ENCODE measurements around the gene GLIS1. TPM values are rescaled to one million over a fixed set of nuclear protein-coding genes. Genes with fewer than 3 reads are reported as not detected.

Gene GLIS1
- total RNA-seq, 1 experiment from 2014 or later = 0.39 TPM

GRCh38 chr1:53561503-53562105 lies 177.4 kb downstream of the GLIS1 start:
- Histone ChIP-seq H3K4me3 (replicated peaks in 1 of 2; ENCODE audit: low read depth in 1 of 2, low read length in 2 of 2) (no peak overlapping the region), H3K27me3 (ENCODE audit: insufficient read depth, low read length) (peaks cover 9% of the 10 kb centered on the region; the same call in 1 of the 2 replicates), H3K9me2 (ENCODE audit: insufficient read depth) (no peaks in the 10 kb centered on the region), H4K20me1 (ENCODE audit: insufficient read depth) (no peaks in the 10 kb centered on the region), H3K4me1 (ENCODE audit: control insufficient read depth in 1 of 2, insufficient read depth in 2 of 2, low read length in 2 of 2) (no peaks in the 10 kb centered on the region), H3K9me3 (ENCODE audit: control insufficient read depth in 1 of 2, insufficient read depth in 1 of 2, low read depth in 1 of 2, low read length in 2 of 2) (no peaks in the 10 kb centered on the region), H3K4me2 (ENCODE audit: low read length) (no peak overlapping the region), H3K79me2 (ENCODE audit: insufficient read depth, low read length) (no peaks in the 10 kb centered on the region), H3K36me3 (ENCODE audit: control insufficient read depth in 1 of 2, insufficient read depth in 2 of 2, low read length in 2 of 2) (no peaks in the 10 kb centered on the region), H3K27ac (ENCODE audit: low read depth, low read length) (no peak overlapping the region), H2AFZ (ENCODE audit: low read depth, low read length, poor library complexity, severe bottlenecking) (no peak overlapping the region), H3K9ac (ENCODE audit: low read length) (no peak overlapping the region)
- BruUV-seq (replicated peaks) = no TSS peak
- ChIA-PET POLR2A (no interaction called here), RAD21 (ENCODE audit: low non-redundant PET in 1 of 2, low total read pairs in 2 of 2, uncharacterized antibody in 2 of 2, unreplicated experiment in 2 of 2) (no interaction called here), CTCF (no interaction called here)
- DNase-seq (ENCODE audit: low read depth, low spot score) = no peak
- no peak for ATAC-seq
- no peak for TF ChIP-seq YY1 (IDR thresholded peaks at IDR 0.05; ENCODE audit: extremely low read depth, insufficient replicate concordance, low read depth, low read length)
- TF ChIP-seq POLR2AphosphoS5 (IDR thresholded peaks at IDR 0.05; ENCODE audit: low read depth, low read length) = no peak
- TF ChIP-seq EZH2phosphoT487 (IDR thresholded peaks at IDR 0.05; ENCODE audit: borderline replicate concordance) = no peak
- TF ChIP-seq EGR1 (IDR thresholded peaks at IDR 0.05; ENCODE audit: low read depth) = no peak
- TF ChIP-seq TCF7L2 (IDR thresholded peaks at IDR 0.05; ENCODE audit: borderline replicate concordance, extremely low read depth, insufficient read depth, insufficient read length) = no peak
- no peak for TF ChIP-seq CBX3 (IDR thresholded peaks at IDR 0.05; ENCODE audit: low read depth)
- intact Hi-C loops (cut with micrococcal nuclease) = no loop called here

DNA sequence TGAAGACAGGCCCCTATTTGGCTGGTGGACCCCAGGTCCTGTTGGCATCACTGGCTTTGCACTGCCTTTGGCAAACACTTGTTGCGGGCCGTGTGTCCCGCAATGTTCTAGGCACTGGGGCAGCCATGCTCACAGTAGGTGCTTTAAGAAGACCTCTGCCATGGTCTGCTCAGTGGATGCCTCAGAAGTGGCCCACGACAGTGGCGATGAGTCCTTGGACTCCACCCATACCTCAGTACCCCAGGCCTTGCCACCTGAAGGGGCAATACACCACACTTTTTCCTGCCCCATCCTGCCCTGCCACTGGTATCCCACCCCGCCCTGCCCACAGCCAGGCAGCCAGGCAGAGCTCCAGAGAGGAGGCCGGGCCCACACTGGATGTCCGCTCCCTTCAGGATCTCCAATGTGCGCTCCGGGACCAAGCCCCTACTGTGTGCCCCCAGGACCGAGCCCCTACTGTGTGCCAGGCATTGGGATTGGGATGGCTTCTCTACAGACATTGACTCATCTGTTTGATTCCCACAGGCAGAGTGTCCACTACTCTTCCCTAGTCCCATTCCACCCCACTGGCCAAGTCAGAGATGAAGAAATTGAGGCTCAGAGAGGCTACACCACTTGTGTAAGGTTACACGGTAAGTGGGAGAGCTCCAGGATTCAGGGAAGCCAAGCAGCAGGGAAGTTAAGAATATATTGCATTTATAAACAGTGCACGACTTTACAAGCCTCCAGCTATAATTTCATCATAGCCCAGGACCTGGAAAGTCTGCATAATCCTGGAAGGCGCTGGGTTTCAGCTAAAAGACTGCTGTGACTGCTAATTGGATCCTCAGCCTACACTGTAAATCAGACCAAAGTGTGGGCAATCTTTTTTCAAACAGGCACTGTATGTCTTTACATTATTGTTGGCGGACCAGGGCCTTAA lies 178.1 kb downstream of the GLIS1 start:
- Histone ChIP-seq H3K4me1 (ENCODE audit: control insufficient read depth in 1 of 2, insufficient read depth in 2 of 2, low read length in 2 of 2) (no peaks in the 10 kb centered on the region), H3K79me2 (ENCODE audit: insufficient read depth, low read length) (no peaks in the 10 kb centered on the region), H3K9ac (ENCODE audit: low read length) (no peak overlapping the region), H2AFZ (ENCODE audit: low read depth, low read length, poor library complexity, severe bottlenecking) (no peak overlapping the region), H3K4me3 (replicated peaks in 1 of 2; ENCODE audit: low read depth in 1 of 2, low read length in 2 of 2) (no peak overlapping the region), H3K9me3 (ENCODE audit: control insufficient read depth in 1 of 2, insufficient read depth in 1 of 2, low read depth in 1 of 2, low read length in 2 of 2) (no peaks in the 10 kb centered on the region; a peak in 1 of 4 replicates), H3K27ac (ENCODE audit: low read depth, low read length) (no peak overlapping the region), H3K27me3 (ENCODE audit: insufficient read depth, low read length) (peaks cover 9% of the 10 kb centered on the region; the same call in 1 of the 2 replicates), H3K4me2 (ENCODE audit: low read length) (no peak overlapping the region), H4K20me1 (ENCODE audit: insufficient read depth) (no peaks in the 10 kb centered on the region), H3K36me3 (ENCODE audit: control insufficient read depth in 1 of 2, insufficient read depth in 2 of 2, low read length in 2 of 2) (no peaks in the 10 kb centered on the region), H3K9me2 (ENCODE audit: insufficient read depth) (no peaks in the 10 kb centered on the region)
- ATAC-seq = no peak
- DNase-seq (ENCODE audit: low read depth, low spot score) = no peak
- BruUV-seq (replicated peaks) = no TSS peak
- intact Hi-C loops (cut with micrococcal nuclease) = no loop called here
- RAD21 ChIA-PET (ENCODE audit: low non-redundant PET in 1 of 2, low total read pairs in 2 of 2, uncharacterized antibody in 2 of 2, unreplicated experiment in 2 of 2) = no interaction called here
- CTCF ChIA-PET = no interaction called here
- POLR2A ChIA-PET = no interaction called here
- no peak for TF ChIP-seq EGR1 (IDR thresholded peaks at IDR 0.05; ENCODE audit: low read depth)
- no peak for TF ChIP-seq CBX3 (IDR thresholded peaks at IDR 0.05; ENCODE audit: low read depth)
- no peak for TF ChIP-seq EZH2 (IDR thresholded peaks at IDR 0.05)
- no peak for TF ChIP-seq POLR2A (IDR thresholded peaks at IDR 0.05; ENCODE audit: borderline replicate concordance, extremely low read depth, insufficient read depth, insufficient read length)
- no peak for TF ChIP-seq FOSL1 (IDR thresholded peaks at IDR 0.05; ENCODE audit: low read depth)
- no peak for TF ChIP-seq CTCF (IDR thresholded peaks at IDR 0.05 in 2 of 3, conservative IDR thresholded peaks at IDR 0.05 in 1 of 3; ENCODE audit: borderline replicate concordance in 1 of 3, insufficient read depth in 1 of 3, low read depth in 2 of 3, low read length in 2 of 3)
- TF ChIP-seq POLR2AphosphoS5 (IDR thresholded peaks at IDR 0.05; ENCODE audit: low read depth, low read length) = no peak
- TF ChIP-seq ZNF274 (IDR thresholded peaks at IDR 0.05; ENCODE audit: low read depth, low read length) = no peak
- TF ChIP-seq RAD21 (IDR thresholded peaks at IDR 0.05; ENCODE audit: low read depth) = no peak
- TF ChIP-seq ATF3 (IDR thresholded peaks at IDR 0.05) = no peak
- TF ChIP-seq TCF7L2 (IDR thresholded peaks at IDR 0.05; ENCODE audit: borderline replicate concordance, extremely low read depth, insufficient read depth, insufficient read length) = no peak
- TF ChIP-seq YY1 (IDR thresholded peaks at IDR 0.05; ENCODE audit: extremely low read depth, insufficient replicate concordance, low read depth, low read length) = no peak
- TF ChIP-seq JUND (IDR thresholded peaks at IDR 0.05) = no peak
- no peak for TF ChIP-seq SP1 (IDR thresholded peaks at IDR 0.05; ENCODE audit: low read depth)
